Sciatic nerve (tissue), 2 donors: ENCODE data around the gene VCX2. TPM values are rescaled to one million over a fixed set of nuclear protein-coding genes. Genes with fewer than 3 reads are reported as not detected.
A peak's percentile ranks its signal among the peaks of the same experiment; 100 is the strongest.
"Not testable (repeated sequence)": the region's sequence is repeated elsewhere in the genome, so short reads cannot be mapped to it uniquely, and the experiment has no call there.

ENCODE experiments used
- ATAC-seq: fragments of 200-7000 bp; cut with Tn5 transposase; one replicate; pipeline ENCODE4 v1.9.1; 2020; ENCODE audit warnings: mild to moderate bottlenecking, moderate library complexity
- DNase-seq: peaks from one replicate; pipeline ENCODE4 v3.0.0-alpha.2; 2020; ENCODE audit warnings: low spot score
- intact Hi-C: fragments of 100-400 bp; cut with DNase I; formaldehyde crosslinking; loops from one replicate; pipeline ENCODE4 v1.14.2; 2022
- microRNA-seq: library from miRNA; unstranded; fragments of <30 nt; microRNA quantifications from one replicate; pipeline ENCODE4 v1.2.0, GENCODE V29; 2020
- total RNA-seq: library from RNA; stranded (reverse); fragmentation: NEBNext Ultra II Directional; extraction: Animal tissue kit (Norgen Biotek cat#: 25700); gene quantifications from one replicate; pipeline ENCODE4 v1.2.1, GENCODE V29; 2021
- donor health status: DM: no; HTN: no; CAD: no.
- donor health status: DM: no; HTN: no; CAD: no.

Gene VCX2
- total RNA-seq, 1 donor from 2014 or later = not detected

- no peak for ATAC-seq
- intact Hi-C loops = no loop called here
- DNase-seq = no peak
Measured at GRCh38 chrX:8126648-8127047, 44.4 kb downstream of the VCX2 start.

GRCh38 chrX:8126092-8126491, 45.0 kb downstream of the VCX2 start:
- no peak for DNase-seq
- intact Hi-C loops = no loop called here
- ATAC-seq = no peak

DNA sequence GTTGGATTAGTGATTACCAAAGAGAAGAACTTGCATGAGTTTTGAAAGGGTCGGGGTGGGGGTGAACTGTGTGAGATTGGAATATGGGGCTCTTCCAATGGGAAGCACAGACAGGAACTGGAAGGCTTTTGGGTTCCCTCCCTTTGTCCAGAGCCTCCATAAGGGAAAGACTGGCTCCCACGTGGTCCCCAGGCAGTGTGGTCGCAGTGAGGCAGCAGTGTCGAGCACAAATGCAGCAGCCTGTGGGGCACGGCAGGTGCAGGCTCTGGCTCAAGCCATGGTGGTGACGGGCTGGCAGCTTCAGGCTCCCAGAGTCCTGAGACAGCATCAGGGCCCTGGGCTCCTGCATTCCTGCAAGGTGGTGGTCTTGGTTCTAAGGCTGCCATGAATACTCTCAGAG, 45.5 kb downstream of the VCX2 start:
- DNase-seq = no peak
- ATAC-seq = no peak
- intact Hi-C loops = no loop called here

DNA sequence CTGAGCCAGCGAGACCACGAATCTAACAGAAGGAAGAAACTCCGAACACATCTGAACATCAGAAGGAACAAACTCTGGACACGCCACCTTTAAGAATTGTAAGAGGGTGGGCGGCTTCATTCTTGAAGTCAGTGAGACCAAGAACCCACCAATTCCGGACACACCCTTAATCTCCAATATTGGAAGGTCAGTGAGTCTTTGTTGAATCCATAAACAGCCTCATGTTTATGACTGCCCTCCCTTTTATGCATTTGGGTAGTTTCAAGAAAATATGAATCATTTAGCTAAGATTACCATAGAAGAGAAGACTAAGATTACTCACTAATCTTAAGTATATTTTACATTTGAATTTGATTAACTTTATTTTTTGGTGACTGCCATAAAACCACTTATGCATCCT, 48.5 kb downstream of the VCX2 start:
- ATAC-seq (no peak), DNase-seq (no peak)
- intact Hi-C loops = no loop called here

DNA sequence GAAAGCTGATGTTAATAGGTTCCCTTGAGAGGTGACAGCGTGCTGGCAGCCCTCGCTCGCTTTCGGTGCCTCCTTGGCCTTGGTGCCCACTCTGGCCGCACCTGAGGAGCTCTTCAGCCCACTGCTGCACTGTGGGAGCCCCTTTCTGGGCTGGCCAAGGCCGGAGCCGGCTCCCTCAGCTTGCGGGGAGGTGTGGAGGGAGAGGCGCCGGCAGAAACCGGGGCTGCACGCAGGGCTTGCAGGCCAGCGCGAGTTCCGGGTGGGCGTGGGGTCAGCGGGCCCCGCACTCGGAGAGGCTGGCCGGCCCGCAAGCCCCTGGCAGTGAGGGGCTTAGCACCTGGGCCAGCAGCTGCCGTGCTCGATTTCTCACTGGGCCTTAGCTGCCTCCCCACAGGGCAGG, 49.7 kb downstream of the VCX2 start:
- ATAC-seq, DNase-seq, intact Hi-C loops: not testable (repeated sequence)

Small RNA genes lying within 50 kb of the gene (microRNA-seq; reads per million reads assigned to microRNA genes)
- 19.2 reads per million, percentile 32 among the genes with 10 or more reads in this experiment for gene MIR651

Other genes with a start within 250 kb of the VCX2 start
- gene PNPLA4, start 243.9 kb downstream of the VCX2 start, total RNA-seq = 14.4 TPM